Left forelimb (tissue), 1 donor: ENCODE measurements around the gene CFC1B.
"Not testable (repeated sequence)": the region's sequence is repeated elsewhere in the genome, so short reads cannot be mapped to it uniquely, and the experiment has no call there.

Experiments
- DNase-seq: peaks from one replicate; pipeline ENCODE4 v3.0.0-alpha.2; 2018; ENCODE audit warnings: low spot score

CFC1B gene

GRCh38 chr2:130520992-130521391, at the start of gene CFC1B:
TSS of gene CFC1B (plus strand) at chr2:130521222. CDS start at chr2:130521485, 263 bp downstream.
- DNase-seq = not testable (repeated sequence)

DNA sequence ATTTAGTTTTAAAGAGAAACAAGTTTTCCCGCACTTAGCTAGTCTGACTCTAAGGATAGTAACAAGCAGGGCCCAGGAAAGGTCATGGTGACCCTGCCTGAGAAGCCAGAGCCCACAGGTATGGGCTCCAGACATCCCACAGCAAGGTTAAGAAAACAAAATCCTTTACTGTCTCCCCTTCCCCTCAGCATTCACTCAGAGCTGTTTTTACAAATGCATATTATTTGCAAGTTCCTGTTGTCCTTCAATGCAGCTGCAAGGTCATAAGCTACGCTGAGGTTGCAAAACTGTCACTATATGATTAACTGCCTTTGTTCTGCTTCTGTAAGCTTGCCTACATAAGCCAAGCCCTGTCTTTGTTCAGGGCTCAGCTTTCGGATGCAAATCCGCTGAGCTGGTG, 29.9 kb upstream of the CFC1B start:
- not testable (repeated sequence) for DNase-seq

GRCh38 chr2:130509228-130509627, 11.8 kb upstream of the CFC1B start, which contains the start of gene POTEI:
TSS of gene POTEI (minus strand) at chr2:130509328. CDS start at chr2:130509235, 93 bp downstream.
- not testable (repeated sequence) for DNase-seq

GRCh38 chr2:130510807-130511746, 9.9 kb upstream of the CFC1B start:
- not testable (repeated sequence) for DNase-seq

- DNase-seq = not testable (repeated sequence)
Measured at GRCh38 chr2:130511747-130512451, 9.1 kb upstream of the CFC1B start.

DNA sequence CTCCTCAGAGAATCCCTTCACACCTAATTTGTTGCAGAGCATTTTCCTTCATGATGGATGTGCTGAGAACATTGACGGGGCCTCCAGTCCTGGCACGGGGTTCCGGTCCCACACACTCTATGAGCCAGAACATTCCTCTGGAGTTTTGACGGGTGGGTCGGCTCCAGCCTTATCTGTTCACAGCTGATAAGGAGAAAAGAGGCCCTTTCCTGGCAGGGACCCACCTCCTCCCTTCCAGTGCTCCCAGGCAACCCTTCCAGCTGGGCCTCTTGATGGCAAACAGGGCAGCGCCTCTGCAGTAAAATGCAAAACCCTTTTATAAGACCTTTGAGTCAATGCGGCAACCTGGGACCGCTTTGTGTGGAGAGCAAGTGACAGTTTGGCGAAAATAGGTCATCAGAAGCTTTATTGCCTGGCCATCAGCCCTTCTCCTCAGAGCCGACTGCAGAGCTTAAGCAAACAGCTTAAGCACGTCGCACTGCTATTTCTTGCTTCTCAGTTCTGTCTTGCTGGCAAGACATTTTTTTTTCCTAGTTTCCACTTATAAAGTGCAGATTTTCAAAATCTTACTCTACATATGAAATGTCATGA, 2.4 kb upstream of the CFC1B start:
- DNase-seq = not testable (repeated sequence)

DNA sequence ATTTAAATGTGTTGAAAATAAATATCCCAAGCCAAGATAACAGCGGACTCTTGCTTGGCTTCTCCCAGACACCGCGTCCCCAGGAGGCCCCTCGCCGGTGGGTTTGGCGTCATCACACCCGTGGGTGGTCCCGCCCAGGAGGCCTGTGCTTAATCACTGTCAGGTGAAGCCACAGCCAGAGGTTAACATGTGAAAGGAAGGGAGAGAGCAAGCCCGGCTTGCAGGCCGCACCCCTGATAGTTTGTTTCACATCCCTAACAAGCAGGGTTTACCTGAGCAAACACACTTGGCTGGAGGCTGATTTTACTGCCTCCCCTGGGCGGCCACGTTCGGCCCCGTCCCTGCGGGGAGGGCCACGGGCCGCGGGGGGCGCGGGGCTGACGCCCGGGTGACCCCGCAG, 1.4 kb downstream of the CFC1B start:
- not testable (repeated sequence) for DNase-seq

GRCh38 chr2:130527365-130527967, 6.4 kb downstream of the CFC1B start:
- DNase-seq = not testable (repeated sequence)

DNA sequence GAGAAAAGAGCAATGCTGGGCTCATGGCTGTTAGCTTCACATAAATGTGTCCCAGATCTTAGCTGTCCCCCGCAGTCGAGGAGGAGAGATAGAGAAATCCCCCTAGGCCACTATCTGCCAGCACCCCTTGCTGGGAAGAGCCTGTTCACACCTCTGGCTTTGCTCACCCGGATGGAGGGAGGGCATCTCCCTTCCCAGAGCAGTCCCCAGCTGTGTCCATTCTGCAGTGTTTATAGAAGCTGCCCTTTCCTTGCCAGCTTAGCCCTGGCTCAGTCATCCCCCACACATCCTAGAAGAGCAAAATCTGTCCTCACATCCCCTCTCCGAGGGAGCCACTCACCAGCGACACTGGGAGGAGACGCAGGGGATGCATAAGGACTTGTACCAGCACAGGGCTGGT, 8.5 kb downstream of the CFC1B start:
- DNase-seq = not testable (repeated sequence)

- DNase-seq = not testable (repeated sequence)
Measured at GRCh38 chr2:130530212-130530611, 9.2 kb downstream of the CFC1B start.

- DNase-seq = not testable (repeated sequence)
Measured at GRCh38 chr2:130531225-130531624, 10.2 kb downstream of the CFC1B start.

GRCh38 chr2:130531672-130532071, 10.7 kb downstream of the CFC1B start:
- not testable (repeated sequence) for DNase-seq

GRCh38 chr2:130536654-130537053, 15.6 kb downstream of the CFC1B start:
- DNase-seq = not testable (repeated sequence)

- not testable (repeated sequence) for DNase-seq
Measured at GRCh38 chr2:130538271-130538670, 17.2 kb downstream of the CFC1B start.

GRCh38 chr2:130542789-130543188, 21.8 kb downstream of the CFC1B start:
- DNase-seq = not testable (repeated sequence)

DNA sequence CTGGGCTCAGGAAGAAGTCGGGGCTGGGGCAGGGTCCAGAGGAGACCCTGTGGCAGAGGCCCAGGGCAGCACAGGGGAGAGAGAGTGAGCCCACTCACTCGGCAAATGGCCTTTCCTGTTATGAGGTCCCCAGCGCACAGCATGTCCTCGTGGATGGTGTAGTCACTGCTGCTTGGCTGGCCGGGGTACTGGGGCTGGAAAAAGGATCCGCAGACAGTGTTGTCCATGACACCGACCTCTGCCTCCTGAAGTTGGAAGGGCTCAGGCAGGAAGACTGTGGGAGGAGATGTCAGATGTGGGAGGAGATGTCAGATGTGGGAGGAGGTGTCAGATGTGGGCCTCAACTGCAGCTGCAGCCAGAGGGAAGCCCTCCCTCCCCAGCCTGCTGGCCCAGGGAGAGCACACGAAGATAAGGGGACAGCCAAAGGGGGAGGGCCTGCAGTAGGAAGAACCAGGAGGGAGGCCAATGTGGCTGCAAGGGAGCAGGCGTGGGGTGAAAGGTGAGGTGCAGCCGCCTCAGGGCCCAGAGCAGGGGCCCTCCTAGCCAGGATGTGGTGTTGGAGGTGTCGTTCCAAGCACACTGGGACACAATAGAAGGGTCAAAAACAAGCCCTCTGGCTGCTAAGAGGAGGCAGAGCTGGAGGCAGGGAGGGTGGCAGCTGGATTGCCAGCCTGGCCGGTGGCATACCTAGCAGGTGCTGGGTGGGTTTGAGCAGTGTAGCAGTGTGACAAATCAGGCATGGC, 22.9 kb downstream of the CFC1B start:
- DNase-seq = not testable (repeated sequence)

DNA sequence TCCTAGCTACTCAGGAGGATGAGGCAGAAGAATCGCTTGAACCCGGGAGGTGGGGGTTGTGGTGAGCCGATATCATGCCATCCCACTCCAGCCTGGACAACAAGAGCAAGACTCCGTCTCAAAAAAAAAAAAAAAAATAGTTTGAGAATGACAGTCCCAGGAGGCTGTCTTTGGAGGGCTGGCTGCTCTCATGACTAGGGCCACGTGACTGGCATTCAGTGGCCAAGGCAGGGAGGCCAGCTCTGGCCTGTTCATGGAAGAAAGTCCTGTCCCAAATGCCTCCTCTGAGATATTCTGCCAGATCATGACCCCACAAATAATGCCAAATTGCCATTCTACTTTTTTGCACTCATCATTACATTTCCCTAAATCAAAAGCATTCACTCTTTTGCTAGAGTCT, 24.0 kb downstream of the CFC1B start:
- DNase-seq = not testable (repeated sequence)

GRCh38 chr2:130548418-130548817, 27.4 kb downstream of the CFC1B start:
- DNase-seq = not testable (repeated sequence)

DNA sequence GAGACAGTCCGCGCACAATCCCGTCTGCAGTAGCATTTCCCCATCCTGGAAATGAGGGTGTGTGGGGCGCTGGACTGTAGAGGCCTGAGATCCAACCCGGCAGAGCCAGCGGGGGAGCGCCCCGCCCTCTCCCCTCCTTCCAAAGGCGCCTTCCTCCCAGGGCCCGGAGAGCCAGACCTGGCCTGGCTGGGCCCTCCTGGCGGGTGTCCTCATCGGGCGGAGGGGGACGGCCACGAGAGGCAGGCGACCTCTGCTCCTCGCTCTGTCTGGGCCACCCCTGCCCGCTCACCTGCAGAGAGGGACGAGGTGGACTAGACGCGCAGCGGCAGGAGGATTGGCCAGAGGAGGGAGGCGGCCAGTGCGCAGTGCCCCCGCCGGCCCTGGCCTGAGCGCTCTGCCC, 28.5 kb downstream of the CFC1B start:
- DNase-seq = not testable (repeated sequence)

DNA sequence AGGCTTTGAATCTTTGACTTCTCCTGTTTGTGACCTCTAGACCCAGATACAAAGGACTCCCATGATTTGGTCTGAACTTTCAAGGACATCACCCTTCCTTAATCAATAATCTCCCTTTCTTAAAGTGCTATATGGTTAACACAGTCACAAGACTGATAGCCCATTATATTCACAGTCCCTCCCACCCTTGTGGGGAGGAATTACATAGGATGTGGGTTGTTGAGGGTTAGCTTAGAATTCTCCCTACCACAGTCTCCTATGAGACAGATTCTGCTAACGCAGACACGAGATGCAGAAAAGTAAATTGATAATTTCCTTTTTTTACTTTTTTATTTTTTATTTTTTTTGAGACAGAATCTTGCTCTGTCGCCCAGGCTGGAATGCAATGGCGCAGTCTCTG, 33.2 kb downstream of the CFC1B start:
- DNase-seq = not testable (repeated sequence)

- not testable (repeated sequence) for DNase-seq
Measured at GRCh38 chr2:130556441-130556840, 35.4 kb downstream of the CFC1B start.
